ENCODE measurements around the gene TGFBR3. TPM values are rescaled to one million over a fixed set of nuclear protein-coding genes. Genes with fewer than 3 reads are reported as not detected.

The TGFBR3 gene
- total RNA-seq, 2 experiments from 2014 or later = 4.5 to 4.9 TPM

DNA sequence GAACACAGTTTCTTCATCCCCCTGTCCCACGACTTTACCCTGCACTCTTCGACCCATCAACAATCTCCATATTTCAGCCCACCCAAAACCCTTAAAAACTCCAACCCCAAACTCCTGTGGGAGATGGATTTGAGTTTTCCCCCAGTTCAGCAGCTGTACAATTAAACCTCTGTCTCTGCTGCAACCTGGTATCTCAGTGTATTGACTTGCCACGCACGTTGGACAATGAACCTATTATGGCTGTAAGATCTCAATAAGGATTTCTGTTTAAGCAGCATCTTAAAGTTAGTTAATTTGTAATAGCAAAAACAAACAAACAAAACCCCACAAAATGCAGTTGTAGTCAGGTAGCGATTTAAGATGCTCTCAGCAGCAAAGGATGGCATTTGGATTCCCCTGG is 119.1 kb downstream of the TGFBR3 start:
- CTCF ChIA-PET = no interaction called here
- Mint-ChIP-seq H3K9me3 (no peaks in the 10 kb centered on the region), H3K4me3 (no peak overlapping the region), H3K4me1 (ENCODE audit: low read depth) (peaks cover 16% of the 10 kb centered on the region), H3K36me3 (peaks cover 7% of the 10 kb centered on the region), H3K27me3 (no peaks in the 10 kb centered on the region), H3K27ac (no peak overlapping the region)
- POLR2A ChIA-PET = no interaction called here
- no peak for DNase-seq
- intact Hi-C loops (cut with micrococcal nuclease) = no loop called here

- intact Hi-C loops (cut with micrococcal nuclease) = no loop called here
- Mint-ChIP-seq H3K36me3 (peaks cover 7% of the 10 kb centered on the region), H3K4me1 (ENCODE audit: low read depth) (peaks cover 17% of the 10 kb centered on the region), H3K27me3 (no peaks in the 10 kb centered on the region), H3K9me3 (no peaks in the 10 kb centered on the region), H3K27ac (no peak overlapping the region), H3K4me3 (no peak overlapping the region)
- POLR2A ChIA-PET = no interaction called here
- CTCF ChIA-PET = no interaction called here
- DNase-seq = no peak
Measured at GRCh38 chr1:91765880-91766443, 120.0 kb downstream of the TGFBR3 start.

GRCh38 chr1:91765293-91765692 is 120.7 kb downstream of the TGFBR3 start:
- POLR2A ChIA-PET = no interaction called here
- Mint-ChIP-seq H3K4me1 (ENCODE audit: low read depth) (peaks cover 20% of the 10 kb centered on the region), H3K36me3 (peaks cover 7% of the 10 kb centered on the region), H3K27me3 (no peaks in the 10 kb centered on the region), H3K4me3 (no peak overlapping the region), H3K9me3 (no peaks in the 10 kb centered on the region), H3K27ac (no peak overlapping the region)
- CTCF ChIA-PET = no interaction called here
- intact Hi-C loops (cut with micrococcal nuclease) = no loop called here
- DNase-seq = no peak

GRCh38 chr1:91764471-91765115 is 121.4 kb downstream of the TGFBR3 start:
- Mint-ChIP-seq H3K4me3 (no peak overlapping the region), H3K27me3 (no peaks in the 10 kb centered on the region), H3K9me3 (no peaks in the 10 kb centered on the region), H3K4me1 (ENCODE audit: low read depth) (peaks cover 20% of the 10 kb centered on the region), H3K27ac (no peak overlapping the region), H3K36me3 (peaks cover 7% of the 10 kb centered on the region)
- intact Hi-C loops (cut with micrococcal nuclease) = no loop called here
- no peak for DNase-seq
- ChIA-PET POLR2A (interaction anchor here (0.6 kb wide), 2 partner anchors 451 to 1581 kb away, joined by 3 to 4 read pairs; no protein-coding TSS in a partner anchor), CTCF (no interaction called here)

DNA sequence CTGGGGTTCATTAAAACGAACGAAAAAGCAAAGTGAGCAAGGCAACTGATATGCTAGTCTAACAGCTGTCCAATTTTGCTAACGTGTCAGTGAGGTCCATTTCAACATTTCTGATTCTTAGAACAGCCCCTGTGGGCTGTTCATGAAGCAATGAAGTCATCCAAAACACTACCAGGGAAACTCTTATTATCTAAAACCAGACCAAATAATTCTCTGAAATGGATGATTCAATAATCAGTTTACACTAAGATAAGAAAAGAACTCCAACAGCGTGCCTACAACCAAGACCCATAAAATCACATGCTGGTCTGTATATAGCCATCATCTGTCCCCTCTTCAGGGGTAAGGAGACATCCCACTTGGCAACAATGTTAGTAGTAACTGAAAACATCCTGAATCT is 122.7 kb downstream of the TGFBR3 start:
- Mint-ChIP-seq H3K9me3 (no peaks in the 10 kb centered on the region), H3K36me3 (peaks cover 6% of the 10 kb centered on the region), H3K27me3 (peaks cover 1% of the 10 kb centered on the region), H3K27ac (no peak overlapping the region), H3K4me1 (ENCODE audit: low read depth) (peaks cover 20% of the 10 kb centered on the region), H3K4me3 (no peak overlapping the region)
- ChIA-PET POLR2A (interaction anchor here (0.6 kb wide), 1 partner anchor 79 kb away, joined by 4 read pairs; no protein-coding TSS in a partner anchor), CTCF (no interaction called here)
- DNase-seq = no peak
- intact Hi-C loops (cut with micrococcal nuclease) = no loop called here

DNA sequence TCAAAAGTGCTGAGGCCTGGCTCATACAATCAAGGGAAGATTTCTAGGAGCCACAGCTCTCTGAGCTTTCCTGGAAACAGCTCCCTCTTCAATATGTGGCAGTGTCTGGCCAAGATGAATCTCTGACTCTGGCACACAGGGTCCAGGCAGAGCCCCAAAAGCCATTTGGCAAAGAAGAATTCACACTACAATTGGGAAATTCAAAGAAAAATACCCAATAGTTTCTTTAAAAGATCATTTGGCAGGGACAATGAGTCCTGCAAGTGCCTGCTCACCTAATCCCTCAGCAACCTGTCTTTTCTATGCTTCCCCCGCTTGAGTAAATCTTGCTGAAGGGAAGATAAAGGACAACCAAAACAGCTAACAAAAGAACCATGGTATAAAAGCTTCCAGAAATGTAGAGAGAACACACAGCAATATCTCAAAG is 124.6 kb downstream of the TGFBR3 start:
- Mint-ChIP-seq H3K27ac (no peak overlapping the region), H3K4me1 (ENCODE audit: low read depth) (peaks cover 20% of the 10 kb centered on the region), H3K4me3 (no peak overlapping the region), H3K36me3 (peaks cover 12% of the 10 kb centered on the region), H3K27me3 (peaks cover 1% of the 10 kb centered on the region), H3K9me3 (no peaks in the 10 kb centered on the region)
- CTCF ChIA-PET = no interaction called here
- POLR2A ChIA-PET = interaction anchor here (1.1 kb wide), 1 partner anchor 9 kb away, joined by 3 read pairs; no protein-coding TSS in a partner anchor
- intact Hi-C loops (cut with micrococcal nuclease) = no loop called here
- DNase-seq = no peak

- POLR2A ChIA-PET = interaction anchor here (0.9 kb wide), 1 partner anchor 11 kb away, joined by 3 read pairs; no protein-coding TSS in a partner anchor
Measured at GRCh38 chr1:91760512-91760911, 125.4 kb downstream of the TGFBR3 start.

GRCh38 chr1:91759076-91759475 is 126.9 kb downstream of the TGFBR3 start:
- Mint-ChIP-seq H3K4me3 (no peak overlapping the region), H3K27me3 (peaks cover 1% of the 10 kb centered on the region), H3K36me3 (peaks cover 14% of the 10 kb centered on the region), H3K4me1 (ENCODE audit: low read depth) (peaks cover 33% of the 10 kb centered on the region), H3K9me3 (no peaks in the 10 kb centered on the region), H3K27ac (no peak overlapping the region)
- POLR2A ChIA-PET = no interaction called here
- CTCF ChIA-PET = no interaction called here
- intact Hi-C loops (cut with micrococcal nuclease) = no loop called here
- DNase-seq = no peak

More at GRCh38 chr1:91760512-91760911, 125.4 kb downstream of the TGFBR3 start:
- DNase-seq = no peak
- CTCF ChIA-PET = no interaction called here
- intact Hi-C loops (cut with micrococcal nuclease) = no loop called here
- no peaks in the 10 kb centered on the region for H3K9me3 Mint-ChIP-seq
- peaks cover 14% of the 10 kb centered on the region for H3K36me3 Mint-ChIP-seq
- H3K4me1 Mint-ChIP-seq (ENCODE audit: low read depth) = peaks cover 20% of the 10 kb centered on the region
- peaks cover 1% of the 10 kb centered on the region for H3K27me3 Mint-ChIP-seq
- H3K4me3 Mint-ChIP-seq = no peak overlapping the region
- no peak overlapping the region for H3K27ac Mint-ChIP-seq

DNA sequence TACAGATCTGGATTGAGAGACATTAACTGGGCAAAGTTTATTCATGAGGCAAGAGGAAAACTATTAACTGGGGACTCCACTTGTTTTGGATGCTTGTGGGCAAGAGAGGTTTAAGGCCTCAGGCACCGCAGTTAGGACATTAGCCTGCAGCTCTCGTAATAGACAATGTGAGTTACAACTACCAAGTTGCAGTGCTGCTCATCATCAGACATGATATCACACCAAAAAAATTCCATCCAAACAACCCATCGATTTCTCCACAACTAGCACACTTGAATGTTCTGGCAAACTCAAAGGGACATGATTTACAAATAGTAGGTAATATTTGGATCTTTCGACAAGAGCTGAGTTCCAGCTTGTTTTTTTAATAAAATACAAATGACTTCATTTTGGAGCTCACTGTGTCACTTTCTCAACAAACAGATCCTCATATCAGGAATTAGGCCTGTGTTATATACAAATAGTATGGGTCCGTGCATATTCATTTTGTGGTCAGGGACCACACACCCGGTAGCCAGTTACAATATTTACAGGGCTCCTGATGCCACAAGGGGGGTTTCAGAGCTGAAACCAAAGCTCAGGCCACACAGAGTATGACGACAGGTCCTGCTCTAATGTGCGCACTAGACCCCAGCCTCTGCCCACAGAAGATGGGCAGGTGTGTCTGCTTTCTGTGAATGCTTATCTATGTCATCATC is 128.0 kb downstream of the TGFBR3 start:
- POLR2A ChIA-PET = no interaction called here
- Mint-ChIP-seq H3K36me3 (peaks cover 14% of the 10 kb centered on the region), H3K27me3 (peaks cover 1% of the 10 kb centered on the region), H3K4me3 (no peak overlapping the region), H3K4me1 (ENCODE audit: low read depth) (peaks cover 36% of the 10 kb centered on the region), H3K27ac (no peak overlapping the region), H3K9me3 (no peaks in the 10 kb centered on the region)
- no peak for DNase-seq
- intact Hi-C loops (cut with micrococcal nuclease) = no loop called here
- CTCF ChIA-PET = no interaction called here

DNA sequence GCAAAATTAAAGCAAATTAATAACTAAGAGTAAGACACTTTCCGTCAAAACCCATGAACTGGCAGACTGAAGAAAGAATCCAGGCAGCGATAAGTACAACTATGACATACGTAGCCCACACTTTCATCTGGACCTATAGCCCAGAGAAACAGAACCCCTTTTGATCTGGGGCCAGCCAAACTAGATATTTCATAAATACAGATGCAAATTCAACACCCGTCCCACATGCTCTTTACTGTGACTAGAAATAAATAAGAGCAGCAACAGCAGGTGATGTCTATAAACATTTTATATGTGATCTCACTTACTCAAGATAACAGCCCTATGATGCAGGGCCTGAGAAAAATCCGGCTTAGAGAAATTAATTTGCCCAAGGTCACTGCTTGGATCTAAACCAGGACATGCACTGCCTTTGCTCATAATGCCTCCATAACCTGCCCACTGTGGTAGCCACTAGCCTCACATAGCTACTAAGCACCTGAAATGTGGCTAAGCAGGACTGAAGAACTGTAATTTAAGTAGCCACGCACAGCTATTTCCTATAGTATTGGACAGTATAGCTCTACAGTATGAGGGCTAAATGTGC is 130.2 kb downstream of the TGFBR3 start:
- no peak for DNase-seq
- intact Hi-C loops (cut with micrococcal nuclease) = loop anchor here (2.0 kb wide), 1 partner anchor 255 kb away; the partner anchor contains the start of gene CDC7
- peaks cover 1% of the 10 kb centered on the region for H3K27me3 Mint-ChIP-seq
- no peak overlapping the region for H3K27ac Mint-ChIP-seq
- POLR2A ChIA-PET = no interaction called here
- H3K4me1 Mint-ChIP-seq (ENCODE audit: low read depth) = peaks cover 38% of the 10 kb centered on the region
- no peak overlapping the region for H3K4me3 Mint-ChIP-seq
- peaks cover 11% of the 10 kb centered on the region for H3K36me3 Mint-ChIP-seq
- no peaks in the 10 kb centered on the region for H3K9me3 Mint-ChIP-seq
- CTCF ChIA-PET = interaction anchor here (0.6 kb wide), 2 partner anchors 21 to 244 kb away, joined by 3 to 5 read pairs; no protein-coding TSS in a partner anchor

DNA sequence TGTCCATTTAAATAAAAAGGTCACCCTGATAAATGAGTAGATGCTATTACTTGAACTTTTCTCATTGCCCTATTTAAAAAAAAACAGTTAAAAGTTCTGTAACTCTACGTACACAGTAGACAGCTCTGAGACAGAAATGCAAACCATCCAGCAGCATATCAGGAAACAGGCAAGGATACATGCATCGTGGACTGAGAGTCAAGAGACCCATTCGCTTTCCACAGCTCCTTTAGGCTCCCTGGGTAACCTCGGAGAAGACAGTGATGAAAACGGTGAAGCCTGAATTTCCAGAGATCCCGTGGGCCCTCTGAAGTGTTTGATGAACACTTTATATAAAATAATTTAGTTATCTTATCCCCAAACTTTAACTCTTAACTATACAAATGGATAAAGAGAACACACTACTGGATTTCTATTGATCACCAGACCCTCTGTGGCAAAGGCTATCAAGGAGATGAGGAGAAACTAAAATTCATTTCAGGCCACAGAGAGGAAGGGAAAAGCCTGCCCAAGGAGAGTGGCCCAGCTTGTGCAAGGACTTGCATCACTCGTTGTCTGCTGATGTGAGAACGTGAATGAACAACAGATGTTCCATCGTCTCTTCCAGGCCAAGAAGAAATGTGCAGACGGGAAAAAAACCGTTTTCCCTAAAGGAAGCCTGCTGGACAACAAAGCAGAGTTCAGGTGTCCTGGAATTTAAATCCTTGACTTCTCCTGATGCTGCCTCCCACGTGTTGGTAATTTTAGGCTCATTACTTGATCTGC is 131.0 kb downstream of the TGFBR3 start:
- Mint-ChIP-seq H3K9me3 (no peaks in the 10 kb centered on the region), H3K4me1 (ENCODE audit: low read depth) (peaks cover 38% of the 10 kb centered on the region), H3K4me3 (no peak overlapping the region), H3K36me3 (peaks cover 12% of the 10 kb centered on the region), H3K27ac (no peak overlapping the region), H3K27me3 (peaks cover 1% of the 10 kb centered on the region)
- intact Hi-C loops (cut with micrococcal nuclease) = loop anchor here (1.0 to 5.0 kb wide), 10 partner anchors 24 to 832 kb away; partner anchors contain the start of gene CDC7
- DNase-seq = no peak
- ChIA-PET CTCF (interaction anchor here (1.0 to 1.3 kb wide), 2 partner anchors 48 to 129 kb away, joined by 4 to 5 read pairs; no protein-coding TSS in a partner anchor), POLR2A (interaction anchor here (0.7 to 2.0 kb wide), 6 partner anchors 22 to 122 kb away, joined by 3 to 9 read pairs (median 6); no protein-coding TSS in a partner anchor)

All from activated CD4-positive, alpha-beta memory T cell treated with anti-CD3 and anti-CD28 coated beads for 36 hours (primary cell).